ENCODE measurements around the gene DCTN1. TPM values are rescaled to one million over a fixed set of nuclear protein-coding genes. Genes with fewer than 3 reads are reported as not detected.
A peak's percentile ranks its signal among the peaks of the same experiment; 100 is the strongest.

DCTN1 gene
- total RNA-seq, 6 donors from 2014 or later, result 106 to 260 (median 147) TPM

DNA sequence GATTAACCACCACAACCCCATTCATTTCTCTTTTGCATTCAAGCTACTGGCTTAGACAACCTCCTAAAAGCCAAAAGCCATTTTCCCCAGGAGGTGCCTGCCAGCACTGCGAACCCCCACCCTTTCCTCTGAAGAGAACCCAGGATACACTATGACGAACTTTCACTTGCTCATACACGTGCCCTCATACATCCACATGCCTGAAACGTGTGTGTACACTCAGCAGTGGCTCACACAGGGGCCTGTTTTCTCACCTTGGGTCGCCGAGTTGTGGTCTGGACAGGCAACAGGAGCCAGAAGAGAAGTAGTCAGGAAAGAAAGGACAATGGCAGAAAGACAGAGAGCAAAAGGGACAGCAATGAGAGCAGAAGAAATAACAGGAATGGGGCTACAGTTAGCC is 7.4 kb downstream of the DCTN1 start:
- no peak overlapping the region for H3K4me3 ChIP-seq
- H3K9me3 ChIP-seq, result no peaks in the 10 kb centered on the region
- peaks cover 3 to 16% (median 11%) of the 10 kb centered on the region in 4 donors for H3K4me1 ChIP-seq
- WGBS, 2 donors, result 86% methylated on average over 6 of the region's 6 CpGs
- peaks cover 34 to 69% (median 55%) of the 10 kb centered on the region in 4 donors for H3K36me3 ChIP-seq
- H3K27ac ChIP-seq, result no peak overlapping the region
- TF ChIP-seq, protein P1, sequence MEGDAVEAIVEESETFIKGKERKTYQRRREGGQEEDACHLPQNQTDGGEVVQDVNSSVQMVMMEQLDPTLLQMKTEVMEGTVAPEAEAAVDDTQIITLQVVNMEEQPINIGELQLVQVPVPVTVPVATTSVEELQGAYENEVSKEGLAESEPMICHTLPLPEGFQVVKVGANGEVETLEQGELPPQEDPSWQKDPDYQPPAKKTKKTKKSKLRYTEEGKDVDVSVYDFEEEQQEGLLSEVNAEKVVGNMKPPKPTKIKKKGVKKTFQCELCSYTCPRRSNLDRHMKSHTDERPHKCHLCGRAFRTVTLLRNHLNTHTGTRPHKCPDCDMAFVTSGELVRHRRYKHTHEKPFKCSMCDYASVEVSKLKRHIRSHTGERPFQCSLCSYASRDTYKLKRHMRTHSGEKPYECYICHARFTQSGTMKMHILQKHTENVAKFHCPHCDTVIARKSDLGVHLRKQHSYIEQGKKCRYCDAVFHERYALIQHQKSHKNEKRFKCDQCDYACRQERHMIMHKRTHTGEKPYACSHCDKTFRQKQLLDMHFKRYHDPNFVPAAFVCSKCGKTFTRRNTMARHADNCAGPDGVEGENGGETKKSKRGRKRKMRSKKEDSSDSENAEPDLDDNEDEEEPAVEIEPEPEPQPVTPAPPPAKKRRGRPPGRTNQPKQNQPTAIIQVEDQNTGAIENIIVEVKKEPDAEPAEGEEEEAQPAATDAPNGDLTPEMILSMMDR (IDR thresholded peaks at IDR 0.05), result no peak
- no peak for TF ChIP-seq EP300 (IDR thresholded peaks at IDR 0.05)
- no peak for TF ChIP-seq POLR2AphosphoS5 (IDR thresholded peaks at IDR 0.05)
- TF ChIP-seq POLR2A (IDR thresholded peaks at IDR 0.05), result no peak
- ATAC-seq (ENCODE audit: low FRiP score in 2 of 2) (no peak), DNase-seq (no peak)
- H3K27me3 ChIP-seq, result no peaks in the 10 kb centered on the region

DNA sequence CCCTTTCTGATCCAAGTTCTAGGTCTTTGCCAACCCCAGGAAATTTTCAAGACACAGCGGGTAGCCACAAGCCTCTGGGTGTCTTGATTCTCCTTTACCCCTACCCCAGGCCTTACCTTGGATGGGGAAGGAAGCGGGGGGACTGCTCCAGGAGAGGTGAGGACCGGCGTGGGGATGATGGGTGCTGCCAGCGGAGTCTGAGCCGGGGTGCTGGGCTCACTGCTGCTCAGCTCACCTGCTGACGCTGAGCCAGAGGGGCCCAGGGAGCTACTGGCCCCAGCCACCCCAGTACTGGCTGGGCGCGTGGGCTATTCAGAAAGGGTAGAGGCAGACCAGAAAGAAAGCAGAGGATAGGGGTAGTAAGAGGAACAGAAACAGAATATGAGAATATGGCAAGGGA is 8.7 kb downstream of the DCTN1 start:
- Histone ChIP-seq H3K27ac (no peak overlapping the region), H3K36me3 (peaks cover 47 to 69% (median 59%) of the 10 kb centered on the region in 4 donors), H3K27me3 (no peaks in the 10 kb centered on the region), H3K9me3 (no peaks in the 10 kb centered on the region), H3K4me3 (no peak overlapping the region), H3K4me1 (peaks cover 3 to 16% (median 11%) of the 10 kb centered on the region in 4 donors)
- TF ChIP-seq, protein P1 (IDR thresholded peaks at IDR 0.05), result no peak
- no peak for TF ChIP-seq EP300 (IDR thresholded peaks at IDR 0.05)
- no peak for TF ChIP-seq POLR2A (IDR thresholded peaks at IDR 0.05)
- no peak for TF ChIP-seq POLR2AphosphoS5 (IDR thresholded peaks at IDR 0.05)
- DNase-seq (peak in 1 of 2 donors; percentile 38), ATAC-seq (ENCODE audit: low FRiP score in 2 of 2) (no peak)
- 98 to 99% methylated on average over 9 of the region's 9 CpGs for WGBS, 2 donors

DNA sequence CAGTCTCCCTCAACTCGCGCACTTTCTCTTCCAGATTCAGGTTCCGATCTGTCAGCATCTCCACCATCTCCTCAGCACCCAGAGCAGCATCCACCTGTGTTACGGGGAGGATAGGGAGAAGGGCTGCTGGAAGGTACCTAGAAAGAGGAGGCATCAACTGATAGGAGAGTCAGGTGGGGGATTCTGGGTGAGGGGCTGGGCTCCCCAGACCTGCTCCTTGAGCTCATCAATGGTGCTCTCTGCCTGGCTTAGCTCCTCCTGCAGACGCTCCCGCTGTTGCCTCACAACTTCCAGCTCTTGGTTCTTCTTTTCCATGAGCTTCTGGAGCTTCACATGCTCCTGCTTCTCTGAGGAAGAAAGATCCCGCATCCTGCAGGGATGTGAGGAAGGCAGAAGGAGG is 10.1 kb downstream of the DCTN1 start:
- Histone ChIP-seq H3K4me1 (peaks cover 3 to 16% (median 11%) of the 10 kb centered on the region in 4 donors), H3K27ac (no peak overlapping the region), H3K4me3 (no peak overlapping the region), H3K27me3 (no peaks in the 10 kb centered on the region), H3K36me3 (peaks cover 57 to 74% (median 68%) of the 10 kb centered on the region in 4 donors), H3K9me3 (no peaks in the 10 kb centered on the region)
- TF ChIP-seq POLR2AphosphoS5 (IDR thresholded peaks at IDR 0.05) (no peak), EP300 (IDR thresholded peaks at IDR 0.05) (no peak), POLR2A (IDR thresholded peaks at IDR 0.05) (no peak)
- TF ChIP-seq, protein P1 (IDR thresholded peaks at IDR 0.05), result no peak
- ATAC-seq (ENCODE audit: low FRiP score in 2 of 2), result no peak
- DNase-seq, result no peak
- 95 to 99% methylated on average over 7 of the region's 7 CpGs for WGBS, 2 donors

DNA sequence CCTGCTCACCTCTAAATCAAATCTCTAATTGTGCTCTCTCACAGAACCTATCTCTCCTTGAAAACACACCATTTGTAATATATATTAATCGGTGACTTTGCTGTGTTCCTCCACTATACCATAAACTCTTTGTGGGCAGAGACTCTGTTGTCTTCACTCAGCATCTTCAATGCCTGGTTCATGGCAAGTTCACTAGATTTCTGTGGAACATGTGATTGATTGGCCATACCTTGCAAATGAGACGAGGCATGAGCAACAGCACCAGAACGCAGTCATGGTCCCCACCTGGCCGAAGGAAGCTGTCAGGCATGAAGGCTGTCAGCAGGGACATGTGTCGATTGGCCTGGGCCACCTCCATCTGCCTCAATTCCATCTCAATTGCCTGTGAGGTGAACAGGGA is 11.6 kb downstream of the DCTN1 start:
- Histone ChIP-seq H3K4me3 (no peak overlapping the region), H3K27me3 (no peaks in the 10 kb centered on the region), H3K27ac (no peak overlapping the region), H3K4me1 (peaks cover 2 to 9% (median 5%) of the 10 kb centered on the region in 4 donors), H3K9me3 (no peaks in the 10 kb centered on the region), H3K36me3 (peaks cover 70 to 89% (median 81%) of the 10 kb centered on the region in 4 donors)
- 96 to 100% methylated on average over 2 to 5 of the region's 5 CpGs for WGBS, 2 donors
- no peak for DNase-seq
- ATAC-seq (ENCODE audit: low FRiP score in 2 of 2), result no peak
- TF ChIP-seq EP300 (IDR thresholded peaks at IDR 0.05), result no peak

DNA sequence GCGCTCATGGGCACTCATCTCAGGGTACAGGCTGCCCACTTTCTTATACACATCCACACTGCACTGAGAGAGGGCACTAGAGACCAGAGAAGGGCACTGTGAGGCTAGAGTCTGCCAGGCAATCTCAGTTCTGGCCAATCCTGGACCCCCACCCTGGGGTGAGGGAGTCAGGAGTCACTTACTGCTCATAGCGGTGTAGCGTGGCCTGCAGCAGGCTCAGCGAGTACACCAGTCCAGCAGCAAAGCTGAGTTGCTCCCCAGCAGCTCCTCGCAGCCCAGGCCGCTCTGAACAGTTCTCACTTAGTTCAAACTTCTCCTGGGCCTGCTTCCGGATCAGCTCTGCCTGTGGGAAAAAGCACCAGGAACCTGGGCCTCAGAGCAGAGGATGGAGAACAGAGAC is 12.3 kb downstream of the DCTN1 start:
- DNase-seq (no peak), ATAC-seq (ENCODE audit: low FRiP score in 2 of 2) (no peak)
- TF ChIP-seq POLR2AphosphoS5 (IDR thresholded peaks at IDR 0.05) (no peak), EP300 (IDR thresholded peaks at IDR 0.05) (no peak), POLR2A (IDR thresholded peaks at IDR 0.05) (no peak)
- TF ChIP-seq, protein P1 (IDR thresholded peaks at IDR 0.05), result no peak
- no peak overlapping the region for H3K27ac ChIP-seq
- peaks cover 78 to 96% (median 88%) of the 10 kb centered on the region in 4 donors for H3K36me3 ChIP-seq
- 100% methylated on average over 4 of the region's 7 CpGs; no CpG with 5 or more reads in 1 of the 2 donors for WGBS, 2 donors
- no peaks in the 10 kb centered on the region for H3K9me3 ChIP-seq
- peaks cover 0 to 2% (median under 1%) of the 10 kb centered on the region in 4 donors for H3K4me1 ChIP-seq
- H3K4me3 ChIP-seq, result no peak overlapping the region
- H3K27me3 ChIP-seq, result no peaks in the 10 kb centered on the region
